ENCODE results near the gene ATXN1. TPM values are rescaled to one million over a fixed set of nuclear protein-coding genes. Genes with fewer than 3 reads are reported as not detected.
"Not testable (repeated sequence)": the region's sequence is repeated elsewhere in the genome, so short reads cannot be mapped to it uniquely, and the experiment has no call there.

The ATXN1 gene
- total RNA-seq, 1 experiment from 2014 or later, result 8.1 TPM

DNA sequence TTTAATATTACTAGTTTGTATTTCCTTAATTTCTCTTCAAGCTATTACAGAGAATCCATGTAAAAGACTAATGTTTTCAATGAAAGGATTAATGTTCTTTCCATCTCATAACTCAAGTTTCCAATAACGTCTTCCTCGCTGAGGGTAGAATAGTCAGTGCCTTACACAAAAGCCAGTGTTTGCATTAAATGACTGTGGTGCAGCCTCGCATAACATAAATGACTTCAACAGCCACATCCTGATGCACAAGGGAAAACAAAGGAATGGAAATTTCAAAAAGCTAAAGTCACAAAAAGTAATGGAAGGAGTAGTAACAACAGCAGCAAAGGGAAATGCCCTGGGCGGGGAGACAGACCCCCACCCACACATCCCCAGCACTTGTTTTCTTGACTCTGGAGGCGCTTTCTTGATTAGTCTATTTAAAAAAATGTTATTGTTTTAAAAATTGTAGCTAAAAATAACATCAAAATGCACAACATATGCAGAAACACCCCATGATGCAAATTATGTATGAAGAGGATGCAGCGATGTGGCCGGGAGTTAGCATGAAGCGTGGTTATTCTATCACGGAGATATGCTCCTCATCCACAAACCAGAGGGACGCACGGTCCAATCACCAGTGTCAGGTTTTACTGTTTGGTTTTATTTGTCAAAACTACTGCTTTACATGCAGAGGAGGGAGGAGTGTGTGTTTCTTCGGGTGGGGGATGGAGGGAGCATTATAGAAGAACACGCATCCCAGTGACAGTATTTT, 294.3 kb downstream of the ATXN1 start (continued):
- TF ChIP-seq GRHL2 (CRISPR knock-in tag; IDR thresholded peaks at IDR 0.05; ENCODE audit: insufficient replicate concordance, severe bottlenecking) (no peak), PRRX2 (CRISPR knock-in tag; IDR thresholded peaks at IDR 0.05) (no peak), SMAD4 (CRISPR knock-in tag; IDR thresholded peaks at IDR 0.05) (no peak), NR2C2 (CRISPR knock-in tag; IDR thresholded peaks at IDR 0.05) (no peak)

DNA sequence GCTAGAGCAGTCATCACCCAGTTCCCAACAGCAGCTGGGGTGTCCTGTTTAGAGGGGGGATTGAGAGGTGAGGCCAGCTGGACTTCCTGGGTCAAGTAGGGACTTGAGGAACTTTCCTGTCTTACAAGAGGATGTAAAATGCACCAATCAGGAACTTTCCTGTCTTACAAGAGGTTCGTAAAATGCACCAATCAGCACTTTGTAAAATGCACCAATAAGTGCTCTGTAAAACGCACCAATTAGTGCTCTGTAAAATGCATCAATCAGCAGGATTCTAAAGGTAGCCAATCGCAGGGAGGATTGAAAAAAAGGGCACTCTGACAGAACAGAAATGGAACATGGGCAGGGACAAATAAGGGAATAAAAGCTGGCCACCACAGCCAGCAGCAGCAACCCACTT, 297.2 kb downstream of the ATXN1 start:
- Mint-ChIP-seq H3K27me3 (ENCODE audit: low read depth) (no peaks in the 10 kb centered on the region), H3K4me1 (peaks cover 32% of the 10 kb centered on the region), H3K9me3 (peaks cover 25% of the 10 kb centered on the region), H3K4me3 (no peak overlapping the region), H3K27ac (no peak overlapping the region), H3K36me3 (peaks cover 12% of the 10 kb centered on the region; the same call in 1 of the 2 replicates)
- TF ChIP-seq, protein P1, sequence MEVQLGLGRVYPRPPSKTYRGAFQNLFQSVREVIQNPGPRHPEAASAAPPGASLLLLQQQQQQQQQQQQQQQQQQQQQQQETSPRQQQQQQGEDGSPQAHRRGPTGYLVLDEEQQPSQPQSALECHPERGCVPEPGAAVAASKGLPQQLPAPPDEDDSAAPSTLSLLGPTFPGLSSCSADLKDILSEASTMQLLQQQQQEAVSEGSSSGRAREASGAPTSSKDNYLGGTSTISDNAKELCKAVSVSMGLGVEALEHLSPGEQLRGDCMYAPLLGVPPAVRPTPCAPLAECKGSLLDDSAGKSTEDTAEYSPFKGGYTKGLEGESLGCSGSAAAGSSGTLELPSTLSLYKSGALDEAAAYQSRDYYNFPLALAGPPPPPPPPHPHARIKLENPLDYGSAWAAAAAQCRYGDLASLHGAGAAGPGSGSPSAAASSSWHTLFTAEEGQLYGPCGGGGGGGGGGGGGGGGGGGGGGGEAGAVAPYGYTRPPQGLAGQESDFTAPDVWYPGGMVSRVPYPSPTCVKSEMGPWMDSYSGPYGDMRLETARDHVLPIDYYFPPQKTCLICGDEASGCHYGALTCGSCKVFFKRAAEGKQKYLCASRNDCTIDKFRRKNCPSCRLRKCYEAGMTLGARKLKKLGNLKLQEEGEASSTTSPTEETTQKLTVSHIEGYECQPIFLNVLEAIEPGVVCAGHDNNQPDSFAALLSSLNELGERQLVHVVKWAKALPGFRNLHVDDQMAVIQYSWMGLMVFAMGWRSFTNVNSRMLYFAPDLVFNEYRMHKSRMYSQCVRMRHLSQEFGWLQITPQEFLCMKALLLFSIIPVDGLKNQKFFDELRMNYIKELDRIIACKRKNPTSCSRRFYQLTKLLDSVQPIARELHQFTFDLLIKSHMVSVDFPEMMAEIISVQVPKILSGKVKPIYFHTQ (CRISPR knock-in tag; IDR thresholded peaks at IDR 0.05), result no peak
- TF ChIP-seq, protein P2, sequence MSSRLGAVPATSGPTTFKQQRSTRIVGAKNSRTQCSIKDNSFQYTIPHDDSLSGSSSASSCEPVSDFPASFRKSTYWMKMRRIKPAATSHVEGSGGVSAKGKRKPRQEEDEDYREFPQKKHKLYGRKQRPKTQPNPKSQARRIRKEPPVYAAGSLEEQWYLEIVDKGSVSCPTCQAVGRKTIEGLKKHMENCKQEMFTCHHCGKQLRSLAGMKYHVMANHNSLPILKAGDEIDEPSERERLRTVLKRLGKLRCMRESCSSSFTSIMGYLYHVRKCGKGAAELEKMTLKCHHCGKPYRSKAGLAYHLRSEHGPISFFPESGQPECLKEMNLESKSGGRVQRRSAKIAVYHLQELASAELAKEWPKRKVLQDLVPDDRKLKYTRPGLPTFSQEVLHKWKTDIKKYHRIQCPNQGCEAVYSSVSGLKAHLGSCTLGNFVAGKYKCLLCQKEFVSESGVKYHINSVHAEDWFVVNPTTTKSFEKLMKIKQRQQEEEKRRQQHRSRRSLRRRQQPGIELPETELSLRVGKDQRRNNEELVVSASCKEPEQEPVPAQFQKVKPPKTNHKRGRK (CRISPR knock-in tag; IDR thresholded peaks at IDR 0.05; ENCODE audit: borderline replicate concordance), result no peak
- TF ChIP-seq, protein P3, sequence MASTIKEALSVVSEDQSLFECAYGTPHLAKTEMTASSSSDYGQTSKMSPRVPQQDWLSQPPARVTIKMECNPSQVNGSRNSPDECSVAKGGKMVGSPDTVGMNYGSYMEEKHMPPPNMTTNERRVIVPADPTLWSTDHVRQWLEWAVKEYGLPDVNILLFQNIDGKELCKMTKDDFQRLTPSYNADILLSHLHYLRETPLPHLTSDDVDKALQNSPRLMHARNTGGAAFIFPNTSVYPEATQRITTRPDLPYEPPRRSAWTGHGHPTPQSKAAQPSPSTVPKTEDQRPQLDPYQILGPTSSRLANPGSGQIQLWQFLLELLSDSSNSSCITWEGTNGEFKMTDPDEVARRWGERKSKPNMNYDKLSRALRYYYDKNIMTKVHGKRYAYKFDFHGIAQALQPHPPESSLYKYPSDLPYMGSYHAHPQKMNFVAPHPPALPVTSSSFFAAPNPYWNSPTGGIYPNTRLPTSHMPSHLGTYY (CRISPR knock-in tag; IDR thresholded peaks at IDR 0.05), result no peak
- TF ChIP-seq ZNF396 (CRISPR knock-in tag; IDR thresholded peaks at IDR 0.05; ENCODE audit: borderline replicate concordance) (no peak), GABPB1 (CRISPR knock-in tag; IDR thresholded peaks at IDR 0.05) (no peak)
- POLR2A ChIA-PET, result interaction anchor here (0.6 kb wide), 1 partner anchor 49 kb away, joined by 3 read pairs; no protein-coding TSS in a partner anchor
- DNase-seq (ENCODE audit: low spot score) (no peak), ATAC-seq (no peak)
- CTCF ChIA-PET, result no interaction called here

DNA sequence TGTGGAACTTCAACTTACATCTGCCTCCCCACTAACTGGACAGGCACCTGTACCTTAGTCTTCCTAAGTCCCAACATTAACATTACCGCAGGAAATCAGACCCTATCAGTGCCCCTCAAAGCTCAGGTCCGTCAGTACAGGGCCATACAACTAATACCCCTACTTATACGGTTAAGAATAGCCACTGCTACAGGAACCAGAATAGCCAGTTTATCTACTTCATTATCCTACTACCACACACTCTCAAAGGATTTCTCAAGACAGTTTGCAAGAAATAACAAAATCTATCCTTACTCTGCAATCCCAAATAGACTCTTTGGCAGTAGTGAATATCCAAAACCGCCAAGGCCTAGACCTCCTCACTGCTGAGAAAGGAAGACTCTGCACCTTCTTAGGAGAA, 298.0 kb downstream of the ATXN1 start:
- H3K9me3 Mint-ChIP-seq, result peaks cover 26% of the 10 kb centered on the region
- DNase-seq (ENCODE audit: low spot score); H3K4me3 Mint-ChIP-seq; POLR2A ChIA-PET; ATAC-seq; H3K27ac Mint-ChIP-seq; H3K27me3 Mint-ChIP-seq (ENCODE audit: low read depth); CTCF ChIA-PET: not testable (repeated sequence)
- H3K36me3 Mint-ChIP-seq, result peaks cover 12% of the 10 kb centered on the region; the same call in 1 of the 2 replicates
- peaks cover 26% of the 10 kb centered on the region for H3K4me1 Mint-ChIP-seq

DNA sequence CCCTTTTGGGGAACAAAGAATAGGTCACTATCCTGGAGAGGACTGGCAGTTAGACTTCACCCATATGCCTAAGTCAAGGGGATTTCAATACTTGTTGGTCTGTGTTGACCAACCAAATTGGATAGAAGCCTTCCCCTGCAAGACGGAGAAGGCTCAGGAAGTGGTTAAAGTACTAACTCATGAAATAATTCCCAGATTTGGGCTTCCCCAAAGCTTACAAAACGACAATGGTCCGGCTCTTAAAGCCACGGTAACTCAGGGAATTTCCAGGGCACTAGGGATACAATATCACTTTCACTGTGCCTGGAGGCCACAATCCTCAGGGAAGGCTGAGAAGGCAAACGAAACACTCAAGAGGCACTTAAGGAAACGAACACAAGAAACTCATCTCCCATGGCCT, 299.8 kb downstream of the ATXN1 start:
- Mint-ChIP-seq H3K36me3 (peaks cover 12% of the 10 kb centered on the region; the same call in 1 of the 2 replicates), H3K4me1 (peaks cover 30% of the 10 kb centered on the region), H3K27ac (no peak overlapping the region), H3K4me3 (no peak overlapping the region), H3K27me3 (ENCODE audit: low read depth) (no peaks in the 10 kb centered on the region), H3K9me3 (peaks cover 30% of the 10 kb centered on the region)
- POLR2A ChIA-PET, result no interaction called here
- TF ChIP-seq GTF2I (CRISPR knock-in tag; conservative IDR thresholded peaks at IDR 0.05), result no peak
- TF ChIP-seq, protein P4, sequence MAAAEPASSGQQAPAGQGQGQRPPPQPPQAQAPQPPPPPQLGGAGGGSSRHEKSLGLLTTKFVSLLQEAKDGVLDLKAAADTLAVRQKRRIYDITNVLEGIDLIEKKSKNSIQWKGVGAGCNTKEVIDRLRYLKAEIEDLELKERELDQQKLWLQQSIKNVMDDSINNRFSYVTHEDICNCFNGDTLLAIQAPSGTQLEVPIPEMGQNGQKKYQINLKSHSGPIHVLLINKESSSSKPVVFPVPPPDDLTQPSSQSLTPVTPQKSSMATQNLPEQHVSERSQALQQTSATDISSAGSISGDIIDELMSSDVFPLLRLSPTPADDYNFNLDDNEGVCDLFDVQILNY (CRISPR knock-in tag; IDR thresholded peaks at IDR 0.05), result no peak
- TF ChIP-seq, protein P5, sequence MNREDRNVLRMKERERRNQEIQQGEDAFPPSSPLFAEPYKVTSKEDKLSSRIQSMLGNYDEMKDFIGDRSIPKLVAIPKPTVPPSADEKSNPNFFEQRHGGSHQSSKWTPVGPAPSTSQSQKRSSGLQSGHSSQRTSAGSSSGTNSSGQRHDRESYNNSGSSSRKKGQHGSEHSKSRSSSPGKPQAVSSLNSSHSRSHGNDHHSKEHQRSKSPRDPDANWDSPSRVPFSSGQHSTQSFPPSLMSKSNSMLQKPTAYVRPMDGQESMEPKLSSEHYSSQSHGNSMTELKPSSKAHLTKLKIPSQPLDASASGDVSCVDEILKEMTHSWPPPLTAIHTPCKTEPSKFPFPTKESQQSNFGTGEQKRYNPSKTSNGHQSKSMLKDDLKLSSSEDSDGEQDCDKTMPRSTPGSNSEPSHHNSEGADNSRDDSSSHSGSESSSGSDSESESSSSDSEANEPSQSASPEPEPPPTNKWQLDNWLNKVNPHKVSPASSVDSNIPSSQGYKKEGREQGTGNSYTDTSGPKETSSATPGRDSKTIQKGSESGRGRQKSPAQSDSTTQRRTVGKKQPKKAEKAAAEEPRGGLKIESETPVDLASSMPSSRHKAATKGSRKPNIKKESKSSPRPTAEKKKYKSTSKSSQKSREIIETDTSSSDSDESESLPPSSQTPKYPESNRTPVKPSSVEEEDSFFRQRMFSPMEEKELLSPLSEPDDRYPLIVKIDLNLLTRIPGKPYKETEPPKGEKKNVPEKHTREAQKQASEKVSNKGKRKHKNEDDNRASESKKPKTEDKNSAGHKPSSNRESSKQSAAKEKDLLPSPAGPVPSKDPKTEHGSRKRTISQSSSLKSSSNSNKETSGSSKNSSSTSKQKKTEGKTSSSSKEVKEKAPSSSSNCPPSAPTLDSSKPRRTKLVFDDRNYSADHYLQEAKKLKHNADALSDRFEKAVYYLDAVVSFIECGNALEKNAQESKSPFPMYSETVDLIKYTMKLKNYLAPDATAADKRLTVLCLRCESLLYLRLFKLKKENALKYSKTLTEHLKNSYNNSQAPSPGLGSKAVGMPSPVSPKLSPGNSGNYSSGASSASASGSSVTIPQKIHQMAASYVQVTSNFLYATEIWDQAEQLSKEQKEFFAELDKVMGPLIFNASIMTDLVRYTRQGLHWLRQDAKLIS (CRISPR knock-in tag; IDR thresholded peaks at IDR 0.05; ENCODE audit: borderline replicate concordance), result no peak
- ATAC-seq (no peak), DNase-seq (ENCODE audit: low spot score) (no peak)
- CTCF ChIA-PET, result no interaction called here

DNA sequence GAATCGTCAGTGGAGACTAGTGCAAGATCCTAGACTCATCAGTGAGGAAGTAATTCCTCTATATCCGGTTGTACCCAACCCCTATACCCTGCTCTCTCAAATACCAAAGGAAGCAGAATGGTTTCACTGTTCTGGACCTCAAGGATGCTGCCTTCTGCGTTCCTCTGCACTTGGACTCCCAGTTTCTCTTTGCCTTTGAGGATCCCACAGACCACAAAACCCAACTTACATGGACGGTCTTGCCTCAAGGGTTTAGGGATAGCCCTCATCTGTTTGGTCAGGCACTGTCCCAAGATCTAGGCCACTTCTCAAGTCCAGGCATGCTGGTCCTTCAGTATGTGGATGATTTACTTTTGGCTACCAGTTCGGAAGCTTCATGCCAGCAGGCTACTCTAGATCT, 301.8 kb downstream of the ATXN1 start:
- H3K27ac Mint-ChIP-seq; CTCF ChIA-PET; DNase-seq (ENCODE audit: low spot score); H3K27me3 Mint-ChIP-seq (ENCODE audit: low read depth); POLR2A ChIA-PET; ATAC-seq; H3K4me3 Mint-ChIP-seq: not testable (repeated sequence)
- Mint-ChIP-seq H3K4me1 (peaks cover 28% of the 10 kb centered on the region), H3K9me3 (peaks cover 42% of the 10 kb centered on the region), H3K36me3 (peaks cover 18% of the 10 kb centered on the region)

All from WTC11 (cell line).